Fibroblast of skin of left biceps (primary cell): ENCODE measurements around the gene OLIG1.
A peak's percentile ranks its signal among the peaks of the same experiment; 100 is the strongest.

ENCODE experiments used
- DNase-seq, 2 experiments: peaks; one replicate each; pipeline ENCODE4 v3.0.0-alpha.2; 2013; ENCODE audit warnings: low read depth in 2 of 2

OLIG1 gene

GRCh38 chr21:33031152-33031911 is 38.6 kb upstream of the OLIG1 start:
- DNase-seq, result no peak

DNA sequence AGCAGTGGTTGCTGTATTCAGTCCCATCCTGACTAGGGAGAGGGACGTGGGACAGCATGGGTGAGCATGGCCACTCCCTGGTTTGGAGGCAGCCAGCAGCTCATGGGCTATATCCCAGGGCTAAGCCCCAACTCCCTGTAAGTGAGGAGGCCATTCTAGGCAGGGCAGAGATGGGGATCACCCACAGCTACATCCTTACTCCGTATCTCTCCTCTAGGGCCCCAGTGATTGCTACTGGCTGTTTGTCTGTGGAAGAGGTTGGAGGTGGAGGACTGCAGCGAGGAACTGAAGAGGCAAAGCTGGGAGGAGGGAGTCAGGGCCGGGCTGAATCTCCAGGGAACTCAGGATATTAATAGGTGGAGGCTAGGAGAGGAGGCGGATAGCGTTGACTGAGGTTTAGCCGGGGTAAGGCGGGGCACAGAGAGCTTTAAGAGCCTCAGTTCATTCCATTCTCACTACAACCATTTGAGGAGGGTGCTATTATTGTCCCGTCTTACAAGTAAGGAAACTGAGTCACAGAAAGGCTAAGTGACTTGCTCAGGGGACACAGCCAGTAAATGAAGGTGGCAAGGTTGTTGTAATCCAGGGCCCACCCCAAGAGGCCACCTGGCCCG is 37.4 kb upstream of the OLIG1 start:
- DNase-seq, result no peak

GRCh38 chr21:33033094-33033951 is 36.6 kb upstream of the OLIG1 start:
- DNase-seq, result no peak

DNA sequence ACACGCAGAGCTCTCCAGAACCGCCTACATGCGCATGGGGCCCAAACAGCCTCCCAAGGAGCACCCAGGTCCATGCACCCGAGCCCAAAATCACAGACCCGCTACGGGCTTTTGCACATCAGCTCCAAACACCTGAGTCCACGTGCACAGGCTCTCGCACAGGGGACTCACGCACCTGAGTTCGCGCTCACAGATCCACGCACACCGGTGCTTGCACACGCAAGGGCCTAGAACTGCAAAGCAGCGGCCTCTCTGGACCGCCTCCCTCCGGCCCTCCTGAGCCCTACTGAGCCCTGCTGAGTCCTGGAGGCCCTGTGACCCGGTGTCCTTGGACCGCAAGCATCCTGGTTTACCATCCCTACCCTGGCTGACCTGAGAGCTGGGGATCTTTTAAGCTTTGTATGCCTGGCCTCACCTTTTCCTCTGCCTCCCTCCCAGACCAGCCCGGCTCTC is 36.0 kb upstream of the OLIG1 start:
- no peak for DNase-seq

- no peak for DNase-seq
Measured at GRCh38 chr21:33035147-33035546, 34.8 kb upstream of the OLIG1 start.

DNA sequence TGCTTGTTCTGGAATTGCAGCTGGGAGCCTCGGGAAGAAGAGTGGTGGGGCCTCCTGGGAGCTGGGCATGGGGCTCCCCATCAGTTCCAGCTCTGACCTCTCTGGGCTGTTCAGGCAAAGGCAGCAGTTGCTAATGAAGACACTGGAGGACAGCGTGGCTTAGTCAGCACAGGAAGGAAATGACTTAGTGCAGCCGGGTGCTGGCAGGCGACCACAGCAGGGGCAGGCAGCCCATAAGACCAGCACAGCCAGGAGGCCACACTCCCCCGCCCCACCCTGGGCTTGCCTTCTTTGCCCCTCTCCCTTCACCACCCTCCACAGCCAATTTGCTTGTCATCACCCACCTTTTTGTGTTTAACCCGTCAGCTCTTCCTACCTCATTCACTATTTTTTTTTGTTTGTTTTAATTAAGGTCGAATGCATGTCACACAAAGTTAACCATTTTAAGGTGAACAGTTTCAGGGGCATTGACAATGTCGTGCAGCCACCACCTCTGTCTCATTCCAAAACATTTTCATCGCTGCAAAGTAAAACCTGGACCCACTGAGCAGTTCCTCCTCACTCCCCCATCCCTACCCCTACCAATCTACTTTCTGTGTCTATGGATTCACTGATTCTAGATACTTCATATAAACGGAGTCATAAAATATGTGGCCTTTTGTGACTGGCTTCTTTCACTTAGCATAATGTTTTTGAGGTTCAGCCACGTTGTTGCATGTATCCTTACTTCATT is 33.3 kb upstream of the OLIG1 start:
- no peak for DNase-seq

- DNase-seq, result no peak
Measured at GRCh38 chr21:33037501-33037900, 32.4 kb upstream of the OLIG1 start.

- DNase-seq, result no peak
Measured at GRCh38 chr21:33039536-33039935, 30.4 kb upstream of the OLIG1 start.

DNA sequence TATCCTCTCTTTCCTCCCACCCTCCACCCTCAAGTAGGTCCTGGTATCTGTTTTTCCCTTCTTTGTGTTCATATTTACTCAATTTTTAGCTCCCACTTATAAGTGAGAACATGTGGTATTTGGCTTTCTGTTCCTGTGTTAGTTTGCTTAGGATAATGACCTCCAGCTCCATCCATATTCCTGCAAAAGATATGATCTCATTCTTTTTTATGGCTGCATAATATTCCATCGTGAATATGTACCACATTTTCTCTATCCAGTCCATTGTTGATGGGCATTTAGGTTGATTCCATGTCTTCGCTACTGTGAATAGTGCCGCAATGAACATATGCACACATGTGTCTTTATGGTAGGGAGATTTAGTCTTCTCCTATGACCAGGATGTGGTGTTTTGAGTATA is 29.7 kb upstream of the OLIG1 start:
- no peak for DNase-seq

DNA sequence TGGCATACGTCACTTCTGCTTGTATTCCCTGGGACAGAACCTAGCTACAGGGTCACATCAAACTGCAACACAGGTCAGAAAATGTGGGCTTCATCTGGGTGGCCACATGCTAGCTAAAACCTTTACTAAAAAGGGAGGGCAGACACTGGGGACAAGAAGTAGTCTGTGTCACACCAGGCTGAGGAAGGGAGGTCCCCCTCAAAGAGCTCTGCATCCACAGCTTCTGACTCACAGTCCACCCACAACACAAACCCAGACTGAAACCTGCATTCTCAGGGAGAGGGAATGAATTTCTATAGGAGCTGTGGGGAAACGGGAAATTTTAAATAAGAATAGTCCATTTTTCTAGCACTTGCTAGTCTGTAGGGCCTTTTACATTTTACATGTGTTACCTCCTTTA is 28.0 kb upstream of the OLIG1 start:
- no peak for DNase-seq

DNA sequence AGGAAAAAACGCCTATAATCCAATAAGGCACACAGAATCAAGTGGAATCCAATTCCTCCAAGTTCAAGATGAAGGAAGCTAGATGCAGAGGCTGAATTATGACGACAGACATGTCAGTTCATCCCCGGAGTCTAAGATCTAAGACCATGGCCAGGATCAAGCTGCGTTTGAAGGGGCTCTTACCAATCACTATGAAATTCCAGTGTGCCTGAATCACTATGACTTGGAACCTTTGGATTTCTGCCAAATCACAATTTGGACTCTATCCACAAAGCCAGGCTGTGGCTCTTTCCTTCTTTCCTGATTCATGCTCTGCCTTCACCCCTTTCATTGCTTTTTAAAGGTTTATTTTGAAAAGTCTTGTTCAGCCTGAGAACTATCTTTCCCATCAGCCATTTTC is 27.1 kb upstream of the OLIG1 start:
- peak; percentile 61 to 65 for DNase-seq

DNA sequence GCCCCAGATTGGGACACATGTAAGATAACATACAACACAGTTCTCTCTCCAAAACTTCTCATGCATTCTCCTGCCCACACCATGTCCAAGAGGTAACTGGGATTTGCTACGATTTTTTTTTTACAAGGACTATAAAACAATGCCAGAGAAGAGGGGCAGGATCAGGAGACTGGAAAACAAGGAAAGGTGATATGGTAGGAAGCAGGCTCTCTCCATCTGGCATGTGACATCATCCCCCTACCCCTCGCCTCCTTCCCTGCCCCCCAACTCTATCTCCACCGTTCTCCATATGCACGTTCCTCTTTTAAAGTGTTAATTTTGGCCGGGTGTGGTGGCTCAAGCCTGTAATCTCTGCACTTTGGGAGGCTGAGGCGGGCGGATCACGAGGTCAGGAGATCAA is 23.5 kb upstream of the OLIG1 start:
- DNase-seq, result no peak

- no peak for DNase-seq
Measured at GRCh38 chr21:33047231-33047630, 22.7 kb upstream of the OLIG1 start.

DNA sequence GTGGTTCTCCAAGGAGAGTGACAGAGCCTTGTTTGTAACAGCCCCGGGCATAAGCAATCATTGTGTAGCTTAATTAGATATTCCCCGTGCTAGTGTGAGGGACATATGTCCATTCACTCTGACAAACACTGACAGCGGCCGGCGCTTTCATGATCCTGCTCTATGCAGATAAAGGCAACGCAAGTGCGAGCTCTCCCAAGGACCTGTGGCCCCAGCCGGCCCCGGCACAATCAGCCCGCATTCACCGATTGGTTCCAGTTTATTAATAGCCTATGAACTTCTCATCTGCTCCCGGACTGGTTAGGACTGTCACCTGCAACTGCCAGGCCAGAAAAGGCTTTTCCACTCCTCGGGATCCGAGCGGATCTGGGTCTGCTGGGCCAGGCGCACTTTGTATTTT is 18.0 kb upstream of the OLIG1 start:
- DNase-seq, result no peak

DNA sequence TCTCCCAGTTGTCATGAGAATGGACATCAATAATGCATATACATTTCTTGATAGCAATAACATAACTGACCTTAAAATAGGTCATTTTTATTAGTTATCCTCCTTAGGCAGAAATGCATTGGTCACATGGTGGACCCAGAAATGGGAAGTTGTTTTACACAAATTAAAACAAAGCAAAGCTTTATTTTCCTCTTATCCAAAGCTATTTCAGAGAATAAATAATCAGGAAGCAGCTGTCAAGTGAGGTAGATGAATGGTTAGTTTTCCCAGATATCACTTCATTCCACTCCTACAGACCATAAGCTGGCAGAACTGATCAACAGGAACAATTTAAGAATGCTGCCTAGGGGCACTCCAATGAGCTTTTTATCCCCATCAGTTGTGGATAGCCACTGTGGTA is 16.0 kb upstream of the OLIG1 start:
- no peak for DNase-seq

DNA sequence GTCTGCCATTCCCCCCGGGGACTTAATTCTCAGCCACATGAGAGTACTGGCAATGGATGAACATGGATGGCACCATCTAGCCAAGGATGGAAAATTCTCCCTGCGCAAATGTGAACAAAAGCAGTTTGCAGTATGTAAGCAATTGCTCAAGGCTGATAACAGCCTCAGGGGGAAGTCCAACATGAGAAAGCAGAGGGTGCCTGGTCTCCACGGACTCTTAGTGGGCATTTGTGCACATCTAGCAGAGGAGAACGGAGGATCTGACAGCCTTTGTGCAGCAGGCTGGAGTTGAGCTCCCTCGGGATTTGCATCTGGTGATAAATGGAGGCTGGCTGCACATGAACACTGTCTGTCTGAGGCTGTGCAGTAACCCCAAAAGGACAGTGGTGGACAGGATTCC is 13.9 kb upstream of the OLIG1 start:
- DNase-seq, result no peak

GRCh38 chr21:33057385-33057940 is 12.5 kb upstream of the OLIG1 start:
- DNase-seq, result no peak

DNA sequence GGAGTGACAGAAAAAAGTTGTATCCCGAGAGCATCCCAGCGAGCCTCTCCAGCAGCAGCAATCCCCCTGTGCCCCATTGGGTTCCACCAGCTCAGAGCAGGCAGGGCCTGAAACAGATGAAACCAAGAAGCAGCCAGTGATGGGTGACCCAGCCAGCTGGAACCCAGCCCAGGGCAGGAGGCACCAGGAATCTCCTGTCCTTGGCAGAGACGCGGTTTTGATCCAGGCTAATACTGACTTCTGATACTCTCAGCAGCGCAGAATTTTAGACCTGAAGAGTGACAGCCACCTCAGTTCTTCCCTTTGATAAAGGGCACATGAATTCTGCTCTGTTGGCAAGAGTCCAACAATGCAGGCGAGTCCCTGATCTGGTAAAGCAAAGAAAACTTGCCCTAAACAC is 11.4 kb upstream of the OLIG1 start:
- DNase-seq, result no peak

DNA sequence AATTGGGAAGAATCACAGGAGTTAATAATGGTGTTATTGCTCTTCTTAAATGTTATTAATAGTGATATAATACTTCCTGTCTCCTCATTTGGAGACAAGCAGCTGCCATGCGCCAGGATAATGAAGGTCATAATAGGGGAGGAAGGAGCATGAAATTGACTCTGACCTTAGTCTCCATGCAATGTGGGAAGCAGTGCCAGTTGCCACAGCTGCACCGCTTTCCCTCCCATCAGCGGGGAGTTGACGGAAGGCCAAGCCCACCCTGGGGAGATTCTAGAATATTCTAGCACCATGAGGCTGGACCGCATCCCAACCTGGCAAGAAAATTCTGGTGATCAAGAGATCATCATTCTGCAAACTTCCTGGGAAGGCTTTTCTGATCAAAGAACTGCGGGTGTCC is 11.0 kb upstream of the OLIG1 start:
- no peak for DNase-seq

GRCh38 chr21:33059380-33059841 is 10.5 kb upstream of the OLIG1 start:
- DNase-seq, result no peak

- DNase-seq, result no peak
Measured at GRCh38 chr21:33061233-33061632, 8.7 kb upstream of the OLIG1 start.
